Measurements from ENCODE around the gene ASB7.

The ASB7 gene

DNA sequence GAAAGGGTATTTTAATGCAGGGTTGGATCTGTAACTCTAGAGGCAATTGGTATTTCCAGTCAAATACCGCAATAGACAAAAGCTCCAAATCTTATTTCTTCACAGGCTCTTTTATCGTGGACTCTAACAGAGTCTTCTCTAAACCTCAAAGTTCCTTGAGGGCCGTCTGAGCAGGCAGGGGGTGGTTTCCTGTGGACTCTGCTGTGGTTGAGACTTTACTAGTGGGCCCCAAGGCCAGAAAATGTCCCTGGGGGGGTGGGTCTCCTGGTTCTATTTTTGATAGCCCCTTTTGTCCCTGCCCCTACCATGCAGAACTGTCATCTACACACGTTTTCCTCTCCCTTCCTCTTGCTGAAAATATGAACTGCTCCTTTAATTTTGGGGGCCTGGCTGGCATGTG is 80.1 kb downstream of the ASB7 start:
- no peaks in the 10 kb centered on the region for H3K79me2 ChIP-seq (ENCODE audit: low read length)
- no peaks in the 10 kb centered on the region for H3F3A ChIP-seq (ENCODE audit: insufficient read depth, low read length)
- no peak overlapping the region for H2AFZ ChIP-seq (ENCODE audit: low read length)
- no peaks in the 10 kb centered on the region for H3K36me3 ChIP-seq (replicated peaks; ENCODE audit: insufficient read depth, low read length)
- no peak overlapping the region for H3K27ac ChIP-seq (ENCODE audit: low read length)
- H3K27me3 ChIP-seq (replicated peaks; ENCODE audit: insufficient read depth, low read length), result no peaks in the 10 kb centered on the region
- DNase-seq, result no peak
- no peaks in the 10 kb centered on the region for H3K9me2 ChIP-seq (replicated peaks; ENCODE audit: insufficient read depth, low read length)
- no peaks in the 10 kb centered on the region for H3K9me3 ChIP-seq (replicated peaks; ENCODE audit: insufficient read depth, low read length)
- H3K4me1 ChIP-seq (ENCODE audit: low read length), result no peaks in the 10 kb centered on the region
- no peak overlapping the region for H3K4me2 ChIP-seq (ENCODE audit: low read depth, low read length)
- no peak overlapping the region for H3K4me3 ChIP-seq (ENCODE audit: low read length)
- H3K9ac ChIP-seq (ENCODE audit: low read length), result no peak overlapping the region
- no peaks in the 10 kb centered on the region for H4K20me1 ChIP-seq (ENCODE audit: insufficient read depth, low read length)
- TF ChIP-seq, protein P1, sequence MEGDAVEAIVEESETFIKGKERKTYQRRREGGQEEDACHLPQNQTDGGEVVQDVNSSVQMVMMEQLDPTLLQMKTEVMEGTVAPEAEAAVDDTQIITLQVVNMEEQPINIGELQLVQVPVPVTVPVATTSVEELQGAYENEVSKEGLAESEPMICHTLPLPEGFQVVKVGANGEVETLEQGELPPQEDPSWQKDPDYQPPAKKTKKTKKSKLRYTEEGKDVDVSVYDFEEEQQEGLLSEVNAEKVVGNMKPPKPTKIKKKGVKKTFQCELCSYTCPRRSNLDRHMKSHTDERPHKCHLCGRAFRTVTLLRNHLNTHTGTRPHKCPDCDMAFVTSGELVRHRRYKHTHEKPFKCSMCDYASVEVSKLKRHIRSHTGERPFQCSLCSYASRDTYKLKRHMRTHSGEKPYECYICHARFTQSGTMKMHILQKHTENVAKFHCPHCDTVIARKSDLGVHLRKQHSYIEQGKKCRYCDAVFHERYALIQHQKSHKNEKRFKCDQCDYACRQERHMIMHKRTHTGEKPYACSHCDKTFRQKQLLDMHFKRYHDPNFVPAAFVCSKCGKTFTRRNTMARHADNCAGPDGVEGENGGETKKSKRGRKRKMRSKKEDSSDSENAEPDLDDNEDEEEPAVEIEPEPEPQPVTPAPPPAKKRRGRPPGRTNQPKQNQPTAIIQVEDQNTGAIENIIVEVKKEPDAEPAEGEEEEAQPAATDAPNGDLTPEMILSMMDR (IDR thresholded peaks at IDR 0.05; ENCODE audit: low read length), result no peak
- TF ChIP-seq EZH2 (optimal IDR thresholded peaks at IDR 0.05; ENCODE audit: low read depth, low read length) (no peak), EZH2phosphoT487 (IDR thresholded peaks at IDR 0.05; ENCODE audit: low read length) (no peak)

DNA sequence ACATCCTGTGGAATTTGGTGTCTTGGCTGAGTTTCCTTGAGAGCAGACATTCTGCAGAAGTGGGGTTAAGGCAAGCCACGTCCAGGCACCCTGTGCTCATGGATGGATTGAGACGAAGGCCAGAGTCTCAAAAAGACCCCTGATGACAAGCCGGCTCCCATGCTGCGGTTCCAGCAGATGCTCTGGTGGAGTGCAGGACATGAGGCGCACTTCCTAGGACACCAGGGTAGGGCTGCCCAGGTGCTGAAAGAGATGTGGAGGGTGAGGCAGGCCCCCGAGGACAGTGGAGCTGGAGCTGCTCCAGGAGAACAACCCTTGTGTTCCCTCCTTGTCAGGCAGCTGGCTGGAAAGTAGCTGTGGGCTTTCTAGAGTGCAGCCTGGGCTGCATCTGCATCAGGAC is 81.0 kb downstream of the ASB7 start:
- Histone ChIP-seq H3K9ac (ENCODE audit: low read length) (no peak overlapping the region), H3K9me3 (replicated peaks; ENCODE audit: insufficient read depth, low read length) (no peaks in the 10 kb centered on the region), H3F3A (ENCODE audit: insufficient read depth, low read length) (no peaks in the 10 kb centered on the region), H3K27me3 (replicated peaks; ENCODE audit: insufficient read depth, low read length) (no peaks in the 10 kb centered on the region), H3K4me3 (ENCODE audit: low read length) (no peak overlapping the region), H3K79me2 (ENCODE audit: low read length) (no peaks in the 10 kb centered on the region), H4K20me1 (ENCODE audit: insufficient read depth, low read length) (no peaks in the 10 kb centered on the region), H3K9me2 (replicated peaks; ENCODE audit: insufficient read depth, low read length) (no peaks in the 10 kb centered on the region), H2AFZ (ENCODE audit: low read length) (no peak overlapping the region), H3K27ac (ENCODE audit: low read length) (no peak overlapping the region), H3K36me3 (replicated peaks; ENCODE audit: insufficient read depth, low read length) (no peaks in the 10 kb centered on the region), H3K4me2 (ENCODE audit: low read depth, low read length) (no peak overlapping the region), H3K4me1 (ENCODE audit: low read length) (no peaks in the 10 kb centered on the region)
- no peak for TF ChIP-seq EZH2 (optimal IDR thresholded peaks at IDR 0.05; ENCODE audit: low read depth, low read length)
- TF ChIP-seq, protein P1 (IDR thresholded peaks at IDR 0.05; ENCODE audit: low read length), result no peak
- TF ChIP-seq EZH2phosphoT487 (IDR thresholded peaks at IDR 0.05; ENCODE audit: low read length), result no peak
- no peak for DNase-seq

- H3K4me1 ChIP-seq (ENCODE audit: low read length), result no peaks in the 10 kb centered on the region
- H3K27ac ChIP-seq (ENCODE audit: low read length), result no peak overlapping the region
- DNase-seq, result no peak
- H3K27me3 ChIP-seq (replicated peaks; ENCODE audit: insufficient read depth, low read length), result no peaks in the 10 kb centered on the region; the same call in 1 of the 2 replicates
- no peaks in the 10 kb centered on the region for H3K36me3 ChIP-seq (replicated peaks; ENCODE audit: insufficient read depth, low read length)
- H3K4me3 ChIP-seq (ENCODE audit: low read length), result no peak overlapping the region
- no peaks in the 10 kb centered on the region for H4K20me1 ChIP-seq (ENCODE audit: insufficient read depth, low read length)
- no peaks in the 10 kb centered on the region for H3K79me2 ChIP-seq (ENCODE audit: low read length)
- no peak for TF ChIP-seq EZH2 (optimal IDR thresholded peaks at IDR 0.05; ENCODE audit: low read depth, low read length)
- H3K9ac ChIP-seq (ENCODE audit: low read length), result no peak overlapping the region
- H3K4me2 ChIP-seq (ENCODE audit: low read depth, low read length), result no peak overlapping the region
- no peaks in the 10 kb centered on the region for H3K9me3 ChIP-seq (replicated peaks; ENCODE audit: insufficient read depth, low read length)
- no peaks in the 10 kb centered on the region for H3F3A ChIP-seq (ENCODE audit: insufficient read depth, low read length)
- H2AFZ ChIP-seq (ENCODE audit: low read length), result no peak overlapping the region
- no peaks in the 10 kb centered on the region for H3K9me2 ChIP-seq (replicated peaks; ENCODE audit: insufficient read depth, low read length)
Observed at GRCh38 chr15:100684591-100684990, 82.2 kb downstream of the ASB7 start.

- H2AFZ ChIP-seq (ENCODE audit: low read length), result no peak overlapping the region
- no peaks in the 10 kb centered on the region for H3F3A ChIP-seq (ENCODE audit: insufficient read depth, low read length)
- no peak overlapping the region for H3K27ac ChIP-seq (ENCODE audit: low read length)
- no peak for DNase-seq
- H3K9me3 ChIP-seq (replicated peaks; ENCODE audit: insufficient read depth, low read length), result no peaks in the 10 kb centered on the region
- H4K20me1 ChIP-seq (ENCODE audit: insufficient read depth, low read length), result no peaks in the 10 kb centered on the region
- no peak overlapping the region for H3K9ac ChIP-seq (ENCODE audit: low read length)
- no peaks in the 10 kb centered on the region for H3K79me2 ChIP-seq (ENCODE audit: low read length)
- no peaks in the 10 kb centered on the region for H3K4me1 ChIP-seq (ENCODE audit: low read length)
- H3K4me2 ChIP-seq (ENCODE audit: low read depth, low read length), result no peak overlapping the region
- H3K9me2 ChIP-seq (replicated peaks; ENCODE audit: insufficient read depth, low read length), result no peaks in the 10 kb centered on the region
- H3K27me3 ChIP-seq (replicated peaks; ENCODE audit: insufficient read depth, low read length), result no peaks in the 10 kb centered on the region; the same call in none of the 2 replicates
- no peaks in the 10 kb centered on the region for H3K36me3 ChIP-seq (replicated peaks; ENCODE audit: insufficient read depth, low read length)
- TF ChIP-seq EZH2phosphoT487 (IDR thresholded peaks at IDR 0.05; ENCODE audit: low read length) (no peak), EZH2 (optimal IDR thresholded peaks at IDR 0.05; ENCODE audit: low read depth, low read length) (no peak)
- TF ChIP-seq, protein P1 (IDR thresholded peaks at IDR 0.05; ENCODE audit: low read length), result no peak
- no peak overlapping the region for H3K4me3 ChIP-seq (ENCODE audit: low read length)
Observed at GRCh38 chr15:100686021-100686724, 83.8 kb downstream of the ASB7 start.
